ENCODE results near the gene PPP2R5B.

PPP2R5B gene

DNA sequence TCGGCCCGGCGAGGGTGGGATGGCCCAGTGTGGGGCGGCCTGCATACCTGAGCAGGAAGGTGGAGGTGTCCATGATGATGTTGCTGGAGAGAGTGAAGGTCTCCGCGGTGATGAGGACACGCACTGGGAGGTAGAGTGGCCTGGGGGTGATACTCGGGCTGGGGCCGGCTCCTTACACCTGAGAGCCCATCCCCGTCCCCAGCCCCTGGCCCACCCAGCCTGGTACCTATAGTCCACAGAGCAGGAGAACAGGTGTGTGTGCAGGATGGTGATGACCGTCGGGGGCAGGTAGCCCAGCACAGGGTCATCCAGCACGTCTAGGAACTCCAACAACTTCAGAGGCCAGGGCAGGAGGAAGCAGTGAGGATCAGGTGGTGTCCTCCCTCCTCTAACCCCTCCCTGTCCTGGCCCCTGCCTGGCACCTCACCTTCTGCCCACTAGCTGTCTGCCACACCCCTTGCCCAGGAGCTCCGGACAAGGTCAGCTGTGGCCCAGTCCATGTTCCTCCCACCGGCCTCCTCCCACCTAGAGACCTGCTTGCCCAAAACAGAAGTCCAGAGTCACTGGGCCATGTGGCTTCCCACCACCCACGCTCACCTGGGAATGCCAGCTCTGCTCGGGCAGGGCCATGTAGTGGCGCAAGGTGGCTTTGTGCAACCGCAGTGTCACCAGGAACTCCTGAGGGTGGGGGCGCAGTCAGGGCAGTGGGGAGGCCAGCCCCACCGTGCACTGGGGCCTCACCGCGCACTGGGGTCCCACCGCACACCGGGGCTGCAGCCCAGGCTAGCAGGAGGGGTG, 18.8 kb upstream of the PPP2R5B start:
- Histone ChIP-seq H3K27ac (replicated peaks) (no peak overlapping the region), H3K27me3 (ENCODE audit: insufficient read depth, poor library complexity, severe bottlenecking) (no peaks in the 10 kb centered on the region), H3K4me3 (replicated peaks; ENCODE audit: insufficient read depth, low read length) (no peak overlapping the region)
- TF ChIP-seq POLR2AphosphoS5 (IDR thresholded peaks at IDR 0.05; ENCODE audit: low read depth) (no peak), GABPA (IDR thresholded peaks at IDR 0.05; ENCODE audit: low read depth) (no peak), SPI1 (IDR thresholded peaks at IDR 0.05; ENCODE audit: borderline replicate concordance, low read depth) (no peak)
- TF ChIP-seq, protein P1, sequence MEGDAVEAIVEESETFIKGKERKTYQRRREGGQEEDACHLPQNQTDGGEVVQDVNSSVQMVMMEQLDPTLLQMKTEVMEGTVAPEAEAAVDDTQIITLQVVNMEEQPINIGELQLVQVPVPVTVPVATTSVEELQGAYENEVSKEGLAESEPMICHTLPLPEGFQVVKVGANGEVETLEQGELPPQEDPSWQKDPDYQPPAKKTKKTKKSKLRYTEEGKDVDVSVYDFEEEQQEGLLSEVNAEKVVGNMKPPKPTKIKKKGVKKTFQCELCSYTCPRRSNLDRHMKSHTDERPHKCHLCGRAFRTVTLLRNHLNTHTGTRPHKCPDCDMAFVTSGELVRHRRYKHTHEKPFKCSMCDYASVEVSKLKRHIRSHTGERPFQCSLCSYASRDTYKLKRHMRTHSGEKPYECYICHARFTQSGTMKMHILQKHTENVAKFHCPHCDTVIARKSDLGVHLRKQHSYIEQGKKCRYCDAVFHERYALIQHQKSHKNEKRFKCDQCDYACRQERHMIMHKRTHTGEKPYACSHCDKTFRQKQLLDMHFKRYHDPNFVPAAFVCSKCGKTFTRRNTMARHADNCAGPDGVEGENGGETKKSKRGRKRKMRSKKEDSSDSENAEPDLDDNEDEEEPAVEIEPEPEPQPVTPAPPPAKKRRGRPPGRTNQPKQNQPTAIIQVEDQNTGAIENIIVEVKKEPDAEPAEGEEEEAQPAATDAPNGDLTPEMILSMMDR (IDR thresholded peaks at IDR 0.05; ENCODE audit: insufficient read depth, low read length) = no peak
- TF ChIP-seq, protein P2, sequence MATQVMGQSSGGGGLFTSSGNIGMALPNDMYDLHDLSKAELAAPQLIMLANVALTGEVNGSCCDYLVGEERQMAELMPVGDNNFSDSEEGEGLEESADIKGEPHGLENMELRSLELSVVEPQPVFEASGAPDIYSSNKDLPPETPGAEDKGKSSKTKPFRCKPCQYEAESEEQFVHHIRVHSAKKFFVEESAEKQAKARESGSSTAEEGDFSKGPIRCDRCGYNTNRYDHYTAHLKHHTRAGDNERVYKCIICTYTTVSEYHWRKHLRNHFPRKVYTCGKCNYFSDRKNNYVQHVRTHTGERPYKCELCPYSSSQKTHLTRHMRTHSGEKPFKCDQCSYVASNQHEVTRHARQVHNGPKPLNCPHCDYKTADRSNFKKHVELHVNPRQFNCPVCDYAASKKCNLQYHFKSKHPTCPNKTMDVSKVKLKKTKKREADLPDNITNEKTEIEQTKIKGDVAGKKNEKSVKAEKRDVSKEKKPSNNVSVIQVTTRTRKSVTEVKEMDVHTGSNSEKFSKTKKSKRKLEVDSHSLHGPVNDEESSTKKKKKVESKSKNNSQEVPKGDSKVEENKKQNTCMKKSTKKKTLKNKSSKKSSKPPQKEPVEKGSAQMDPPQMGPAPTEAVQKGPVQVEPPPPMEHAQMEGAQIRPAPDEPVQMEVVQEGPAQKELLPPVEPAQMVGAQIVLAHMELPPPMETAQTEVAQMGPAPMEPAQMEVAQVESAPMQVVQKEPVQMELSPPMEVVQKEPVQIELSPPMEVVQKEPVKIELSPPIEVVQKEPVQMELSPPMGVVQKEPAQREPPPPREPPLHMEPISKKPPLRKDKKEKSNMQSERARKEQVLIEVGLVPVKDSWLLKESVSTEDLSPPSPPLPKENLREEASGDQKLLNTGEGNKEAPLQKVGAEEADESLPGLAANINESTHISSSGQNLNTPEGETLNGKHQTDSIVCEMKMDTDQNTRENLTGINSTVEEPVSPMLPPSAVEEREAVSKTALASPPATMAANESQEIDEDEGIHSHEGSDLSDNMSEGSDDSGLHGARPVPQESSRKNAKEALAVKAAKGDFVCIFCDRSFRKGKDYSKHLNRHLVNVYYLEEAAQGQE (IDR thresholded peaks at IDR 0.05; ENCODE audit: insufficient replicate concordance, low read depth) = no peak
- no peak for DNase-seq (ENCODE audit: low read depth in 1 of 2, low spot score in 1 of 2)

DNA sequence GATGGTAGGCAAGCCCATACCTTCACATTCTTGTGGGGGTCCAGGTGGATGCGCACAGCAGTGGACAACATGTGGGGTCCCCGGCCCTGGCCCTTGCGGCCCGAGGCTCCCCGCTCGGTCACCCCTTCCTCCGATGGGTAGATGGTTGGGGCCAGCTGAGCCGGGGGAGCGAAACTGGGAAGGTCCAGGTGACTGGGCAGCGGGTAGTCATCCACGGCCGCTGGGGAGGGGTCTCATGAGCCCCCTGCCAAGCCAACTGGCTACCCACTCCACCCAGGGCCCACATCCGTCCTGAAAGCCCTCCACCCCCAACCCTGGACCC, 18.2 kb upstream of the PPP2R5B start:
- TF ChIP-seq, protein P1 (IDR thresholded peaks at IDR 0.05; ENCODE audit: insufficient read depth, low read length) = no peak
- TF ChIP-seq, protein P2 (IDR thresholded peaks at IDR 0.05; ENCODE audit: insufficient replicate concordance, low read depth) = no peak
- TF ChIP-seq SPI1 (IDR thresholded peaks at IDR 0.05; ENCODE audit: borderline replicate concordance, low read depth) (no peak), GABPA (IDR thresholded peaks at IDR 0.05; ENCODE audit: low read depth) (no peak)
- H3K27ac ChIP-seq (replicated peaks) = no peak overlapping the region
- DNase-seq (ENCODE audit: low read depth in 1 of 2, low spot score in 1 of 2) = no peak
- no peak overlapping the region for H3K4me3 ChIP-seq (replicated peaks; ENCODE audit: insufficient read depth, low read length)
- no peaks in the 10 kb centered on the region for H3K27me3 ChIP-seq (ENCODE audit: insufficient read depth, poor library complexity, severe bottlenecking)

DNA sequence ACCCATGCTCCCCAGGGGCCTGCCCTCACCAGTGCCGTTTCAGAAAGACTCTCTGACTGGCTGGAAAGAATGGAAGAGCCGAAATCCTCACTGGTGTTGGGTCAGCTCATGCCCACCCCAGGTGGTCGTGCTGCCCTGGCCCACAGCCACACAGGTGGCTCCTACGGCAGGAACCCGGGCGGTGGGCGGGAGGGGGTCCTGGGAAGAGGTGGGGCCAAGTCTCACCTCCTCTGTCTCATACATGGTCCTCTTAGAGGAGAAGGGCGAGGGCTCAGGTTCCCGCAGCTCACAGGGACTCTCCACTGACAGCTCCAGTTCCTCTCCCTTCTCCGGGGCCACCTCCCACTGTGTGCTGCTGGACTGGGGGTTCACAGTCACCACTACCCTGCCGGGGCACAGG, 15.7 kb upstream of the PPP2R5B start:
- no peak overlapping the region for H3K4me3 ChIP-seq (replicated peaks; ENCODE audit: insufficient read depth, low read length)
- H3K27me3 ChIP-seq (ENCODE audit: insufficient read depth, poor library complexity, severe bottlenecking) = no peaks in the 10 kb centered on the region
- no peak overlapping the region for H3K27ac ChIP-seq (replicated peaks)
- no peak for DNase-seq (ENCODE audit: low read depth in 1 of 2, low spot score in 1 of 2)
- TF ChIP-seq GABPA (IDR thresholded peaks at IDR 0.05; ENCODE audit: low read depth) (no peak), POLR2AphosphoS5 (IDR thresholded peaks at IDR 0.05; ENCODE audit: low read depth) (no peak), SPI1 (IDR thresholded peaks at IDR 0.05; ENCODE audit: borderline replicate concordance, low read depth) (no peak)
- TF ChIP-seq, protein P2 (IDR thresholded peaks at IDR 0.05; ENCODE audit: insufficient replicate concordance, low read depth) = no peak
- TF ChIP-seq, protein P1 (IDR thresholded peaks at IDR 0.05; ENCODE audit: insufficient read depth, low read length) = no peak
